C4-2B (cell line): ENCODE measurements around the gene TMEM143.
"Not testable (repeated sequence)": the region's sequence is repeated elsewhere in the genome, so short reads cannot be mapped to it uniquely, and the experiment has no call there.

Experiments used
- H3K27ac ChIP-seq: fragments of 450-650 bp; 2 replicates; pipeline ENCODE4 v1.5.1; 2017
- CTCF ChIP-seq: fragments of 450-650 bp; conservative IDR thresholded peaks from 2 replicates; pipeline ENCODE4 v1.5.1; 2017; ENCODE audit warnings: mild to moderate bottlenecking
- ZFX ChIP-seq: fragments of 450-650 bp; IDR thresholded peaks from 2 replicates; pipeline ENCODE4 v1.6.1; 2017

Gene TMEM143

DNA sequence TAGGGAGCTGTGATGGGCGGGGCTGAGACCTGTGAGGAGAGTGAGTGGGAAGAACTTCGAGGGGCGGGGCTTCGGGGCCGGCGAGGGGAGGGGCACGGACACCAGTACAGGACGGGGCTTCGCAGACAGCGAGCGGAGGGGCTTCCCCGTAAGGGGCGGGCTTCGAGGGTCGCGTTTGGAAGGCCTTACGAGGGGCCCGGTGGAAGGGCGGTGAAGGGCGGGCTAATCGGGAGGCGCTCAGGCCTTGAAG lies 42.4 kb downstream of the TMEM143 start:
- H3K27ac ChIP-seq: peak overlapping the region; percentile 88
- no peak for TF ChIP-seq ZFX
- TF ChIP-seq CTCF: no peak

- H3K27ac ChIP-seq: no peak overlapping the region
- peak; percentile 73 for TF ChIP-seq CTCF
- no peak for TF ChIP-seq ZFX
Observed at GRCh38 chr19:48319647-48320541, 43.8 kb downstream of the TMEM143 start.

DNA sequence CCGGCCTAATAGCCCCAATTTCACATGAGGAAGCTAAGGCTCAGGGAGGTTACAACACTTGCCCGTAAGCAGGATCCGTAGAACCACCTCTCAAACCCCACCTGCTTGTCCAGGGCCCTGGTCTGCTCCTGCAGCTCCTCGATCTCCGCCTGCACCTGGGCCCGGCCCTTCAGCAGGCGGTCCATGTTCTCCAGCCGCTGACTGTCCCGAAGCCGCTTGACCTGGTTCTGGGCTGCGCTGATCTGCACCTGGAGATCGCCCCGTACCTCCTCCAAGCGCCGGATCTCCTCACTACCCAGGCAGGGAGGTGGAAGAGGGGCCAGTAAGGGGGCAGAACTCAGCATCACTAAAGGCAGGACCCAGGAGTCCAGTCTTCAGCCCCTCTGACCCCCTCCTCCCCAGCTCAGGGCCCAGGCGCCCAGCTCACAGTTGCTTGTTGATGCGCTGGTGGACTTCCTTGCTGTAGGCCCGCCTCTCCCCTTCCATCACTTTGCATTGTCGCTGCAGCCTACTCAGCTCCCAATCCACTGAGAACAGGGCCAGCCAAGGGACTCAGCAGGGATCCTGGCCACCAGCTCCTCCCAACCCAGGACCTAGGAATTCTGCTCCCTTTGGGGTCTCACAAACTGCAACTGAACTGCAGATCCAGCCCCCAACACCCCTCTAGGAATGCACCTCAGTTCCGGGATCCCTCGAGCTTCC lies 45.3 kb downstream of the TMEM143 start:
- TF ChIP-seq CTCF (no peak), ZFX (no peak)
- H3K27ac ChIP-seq: no peak overlapping the region

GRCh38 chr19:48317708-48317960 lies 46.1 kb downstream of the TMEM143 start:
- H3K27ac ChIP-seq: not testable (repeated sequence)

- no peak overlapping the region for H3K27ac ChIP-seq
- TF ChIP-seq CTCF (no peak), ZFX (no peak)
Observed at GRCh38 chr19:48315712-48316111, 48.0 kb downstream of the TMEM143 start.

GRCh38 chr19:48311384-48311783 lies 52.4 kb downstream of the TMEM143 start:
- no peak for TF ChIP-seq CTCF
- no peak for TF ChIP-seq ZFX

DNA sequence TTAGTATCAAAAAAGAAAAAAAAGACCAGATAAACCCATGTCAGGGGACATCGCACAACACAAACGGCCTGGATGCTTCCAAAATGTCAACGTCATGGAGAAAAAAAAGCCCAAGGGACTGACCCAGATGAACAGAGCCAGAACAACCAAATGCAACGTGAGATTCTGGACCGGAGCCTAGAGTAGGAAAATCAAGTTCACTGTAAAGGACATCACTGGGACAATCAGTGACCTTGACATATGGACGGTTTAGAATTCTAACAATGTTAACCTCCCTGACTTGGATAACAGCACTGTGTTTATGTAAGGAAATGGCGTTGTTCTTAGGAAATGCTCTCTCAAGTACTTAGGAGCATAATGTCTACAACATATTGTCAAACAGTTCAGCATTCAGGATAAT lies 53.5 kb downstream of the TMEM143 start:
- no peak overlapping the region for H3K27ac ChIP-seq
- no peak for TF ChIP-seq ZFX
- TF ChIP-seq CTCF: no peak

More at GRCh38 chr19:48311384-48311783, 52.4 kb downstream of the TMEM143 start:
- H3K27ac ChIP-seq: no peak overlapping the region

DNA sequence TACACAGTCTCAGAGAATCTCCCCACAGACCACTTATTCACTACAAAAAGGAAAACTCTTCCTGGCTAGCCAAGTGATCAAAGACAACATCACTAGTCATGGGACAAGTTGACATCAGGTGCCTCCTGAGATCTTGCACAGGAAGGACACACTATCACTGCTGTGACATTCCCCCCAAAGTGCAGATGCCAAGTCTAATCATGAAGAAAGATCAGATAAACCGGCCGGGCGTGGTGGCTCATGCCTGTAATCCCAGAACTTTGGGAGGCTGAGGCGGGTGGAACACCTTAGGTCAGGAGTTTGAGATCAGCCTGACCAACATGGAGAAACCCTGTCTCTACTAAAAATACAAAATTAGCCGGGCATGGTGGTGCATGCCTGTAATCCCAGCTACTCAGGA lies 54.0 kb downstream of the TMEM143 start:
- H3K27ac ChIP-seq: not testable (repeated sequence)
